ENCODE data around the gene TIMM50. TPM values are rescaled to one million over a fixed set of nuclear protein-coding genes. Genes with fewer than 3 reads are reported as not detected.

The TIMM50 gene
- total and polyA plus RNA-seq, 2 of the 13 experiments (the other 11 are each of a cell fraction or from before 2014, with no cell fraction given) = 91.1 to 92.5 TPM

DNA sequence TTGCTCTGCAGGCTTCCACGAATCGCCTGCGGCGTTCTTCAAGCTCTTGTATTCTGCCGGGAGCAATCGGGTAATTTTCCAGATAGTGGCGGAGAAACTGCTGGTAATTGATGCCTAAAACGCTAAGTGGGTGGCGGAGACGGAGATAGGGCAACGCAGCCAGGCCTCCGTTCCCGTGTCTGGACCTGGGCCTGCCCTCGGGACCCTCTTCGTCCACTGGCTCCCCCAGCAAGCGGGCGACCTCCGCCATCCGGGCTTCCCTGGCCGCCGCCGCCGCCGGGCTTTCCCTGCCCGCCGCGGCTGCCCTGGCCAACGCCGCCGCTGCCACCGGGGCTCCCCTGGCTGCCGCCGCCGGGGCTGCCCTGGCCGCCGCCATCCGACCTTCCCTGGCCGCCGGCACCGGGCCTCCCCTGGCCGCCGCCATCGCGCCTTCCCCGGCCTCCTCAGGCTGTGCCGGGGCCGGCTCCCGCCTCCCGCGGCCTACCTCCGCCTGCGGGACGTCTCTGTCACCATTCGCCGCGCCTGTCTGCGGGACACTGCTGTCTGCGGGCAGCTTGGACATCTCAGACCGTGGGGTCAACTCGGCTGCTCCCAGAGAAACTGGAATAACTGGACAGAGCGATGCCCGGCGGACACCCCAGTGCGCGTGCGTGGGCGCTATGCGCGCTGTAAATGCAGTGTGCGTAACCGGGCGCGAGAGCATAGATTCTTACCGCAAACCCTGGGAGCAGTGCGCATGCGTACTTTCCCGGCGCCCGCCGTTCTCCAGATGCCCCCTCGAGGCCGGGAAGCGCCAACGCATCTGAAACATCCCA, 59.1 kb downstream of the TIMM50 start, which contains the start of gene EID2 (continued):
- TF ChIP-seq, protein P1, sequence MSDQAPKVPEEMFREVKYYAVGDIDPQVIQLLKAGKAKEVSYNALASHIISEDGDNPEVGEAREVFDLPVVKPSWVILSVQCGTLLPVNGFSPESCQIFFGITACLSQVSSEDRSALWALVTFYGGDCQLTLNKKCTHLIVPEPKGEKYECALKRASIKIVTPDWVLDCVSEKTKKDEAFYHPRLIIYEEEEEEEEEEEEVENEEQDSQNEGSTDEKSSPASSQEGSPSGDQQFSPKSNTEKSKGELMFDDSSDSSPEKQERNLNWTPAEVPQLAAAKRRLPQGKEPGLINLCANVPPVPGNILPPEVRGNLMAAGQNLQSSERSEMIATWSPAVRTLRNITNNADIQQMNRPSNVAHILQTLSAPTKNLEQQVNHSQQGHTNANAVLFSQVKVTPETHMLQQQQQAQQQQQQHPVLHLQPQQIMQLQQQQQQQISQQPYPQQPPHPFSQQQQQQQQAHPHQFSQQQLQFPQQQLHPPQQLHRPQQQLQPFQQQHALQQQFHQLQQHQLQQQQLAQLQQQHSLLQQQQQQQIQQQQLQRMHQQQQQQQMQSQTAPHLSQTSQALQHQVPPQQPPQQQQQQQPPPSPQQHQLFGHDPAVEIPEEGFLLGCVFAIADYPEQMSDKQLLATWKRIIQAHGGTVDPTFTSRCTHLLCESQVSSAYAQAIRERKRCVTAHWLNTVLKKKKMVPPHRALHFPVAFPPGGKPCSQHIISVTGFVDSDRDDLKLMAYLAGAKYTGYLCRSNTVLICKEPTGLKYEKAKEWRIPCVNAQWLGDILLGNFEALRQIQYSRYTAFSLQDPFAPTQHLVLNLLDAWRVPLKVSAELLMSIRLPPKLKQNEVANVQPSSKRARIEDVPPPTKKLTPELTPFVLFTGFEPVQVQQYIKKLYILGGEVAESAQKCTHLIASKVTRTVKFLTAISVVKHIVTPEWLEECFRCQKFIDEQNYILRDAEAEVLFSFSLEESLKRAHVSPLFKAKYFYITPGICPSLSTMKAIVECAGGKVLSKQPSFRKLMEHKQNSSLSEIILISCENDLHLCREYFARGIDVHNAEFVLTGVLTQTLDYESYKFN (CRISPR knock-in tag; conservative IDR thresholded peaks at IDR 0.05) = peak; percentile 25; the same call in 1 of the 2 replicates
- TF ChIP-seq ZSCAN22 (CRISPR knock-in tag; IDR thresholded peaks at IDR 0.05) = peak; percentile 97
- TF ChIP-seq, protein P2, sequence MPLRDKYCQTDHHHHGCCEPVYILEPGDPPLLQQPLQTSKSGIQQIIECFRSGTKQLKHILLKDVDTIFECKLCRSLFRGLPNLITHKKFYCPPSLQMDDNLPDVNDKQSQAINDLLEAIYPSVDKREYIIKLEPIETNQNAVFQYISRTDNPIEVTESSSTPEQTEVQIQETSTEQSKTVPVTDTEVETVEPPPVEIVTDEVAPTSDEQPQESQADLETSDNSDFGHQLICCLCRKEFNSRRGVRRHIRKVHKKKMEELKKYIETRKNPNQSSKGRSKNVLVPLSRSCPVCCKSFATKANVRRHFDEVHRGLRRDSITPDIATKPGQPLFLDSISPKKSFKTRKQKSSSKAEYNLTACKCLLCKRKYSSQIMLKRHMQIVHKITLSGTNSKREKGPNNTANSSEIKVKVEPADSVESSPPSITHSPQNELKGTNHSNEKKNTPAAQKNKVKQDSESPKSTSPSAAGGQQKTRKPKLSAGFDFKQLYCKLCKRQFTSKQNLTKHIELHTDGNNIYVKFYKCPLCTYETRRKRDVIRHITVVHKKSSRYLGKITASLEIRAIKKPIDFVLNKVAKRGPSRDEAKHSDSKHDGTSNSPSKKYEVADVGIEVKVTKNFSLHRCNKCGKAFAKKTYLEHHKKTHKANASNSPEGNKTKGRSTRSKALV (CRISPR knock-in tag; IDR thresholded peaks at IDR 0.05) = peak; percentile 73
- TF ChIP-seq REPIN1 (CRISPR knock-in tag; IDR thresholded peaks at IDR 0.05; ENCODE audit: borderline replicate concordance, low read depth) = no peak; the same call in 1 of the 2 replicates
- 0 out of 2 replicates have a peak, but pooled peaks have one; percentile 43 for TF ChIP-seq ZNF772 (CRISPR knock-in tag; IDR thresholded peaks at IDR 0.05)
- no peak for TF ChIP-seq PHF5A (CRISPR knock-in tag; IDR thresholded peaks at IDR 0.05; ENCODE audit: low read depth, unreplicated experiment)
- TF ChIP-seq STAG1 (CRISPR knock-in tag; IDR thresholded peaks at IDR 0.05) = peak; percentile 69
- TF ChIP-seq GPN1 (CRISPR knock-in tag; IDR thresholded peaks at IDR 0.05; ENCODE audit: borderline replicate concordance) = no peak
- peak; percentile 37; the same call in 1 of the 2 replicates for TF ChIP-seq CHD2 (IDR thresholded peaks at IDR 0.05; ENCODE audit: low read depth, low read length)
- TF ChIP-seq, protein P3, sequence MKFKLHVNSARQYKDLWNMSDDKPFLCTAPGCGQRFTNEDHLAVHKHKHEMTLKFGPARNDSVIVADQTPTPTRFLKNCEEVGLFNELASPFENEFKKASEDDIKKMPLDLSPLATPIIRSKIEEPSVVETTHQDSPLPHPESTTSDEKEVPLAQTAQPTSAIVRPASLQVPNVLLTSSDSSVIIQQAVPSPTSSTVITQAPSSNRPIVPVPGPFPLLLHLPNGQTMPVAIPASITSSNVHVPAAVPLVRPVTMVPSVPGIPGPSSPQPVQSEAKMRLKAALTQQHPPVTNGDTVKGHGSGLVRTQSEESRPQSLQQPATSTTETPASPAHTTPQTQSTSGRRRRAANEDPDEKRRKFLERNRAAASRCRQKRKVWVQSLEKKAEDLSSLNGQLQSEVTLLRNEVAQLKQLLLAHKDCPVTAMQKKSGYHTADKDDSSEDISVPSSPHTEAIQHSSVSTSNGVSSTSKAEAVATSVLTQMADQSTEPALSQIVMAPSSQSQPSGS (CRISPR knock-in tag; IDR thresholded peaks at IDR 0.05) = peak; percentile 36; the same call in 1 of the 2 replicates
- TF ChIP-seq ZNF317 (CRISPR knock-in tag; IDR thresholded peaks at IDR 0.05) = no peak
- peak; percentile 56 for TF ChIP-seq MED1 (CRISPR knock-in tag; IDR thresholded peaks at IDR 0.05)
- no peak for TF ChIP-seq ZNF713 (CRISPR knock-in tag; IDR thresholded peaks at IDR 0.05)
- no peak for TF ChIP-seq PPARG (CRISPR knock-in tag; conservative IDR thresholded peaks at IDR 0.05)
- TF ChIP-seq NPAS2 (CRISPR knock-in tag; IDR thresholded peaks at IDR 0.05; ENCODE audit: borderline replicate concordance) = no peak
- TF ChIP-seq, protein P4, sequence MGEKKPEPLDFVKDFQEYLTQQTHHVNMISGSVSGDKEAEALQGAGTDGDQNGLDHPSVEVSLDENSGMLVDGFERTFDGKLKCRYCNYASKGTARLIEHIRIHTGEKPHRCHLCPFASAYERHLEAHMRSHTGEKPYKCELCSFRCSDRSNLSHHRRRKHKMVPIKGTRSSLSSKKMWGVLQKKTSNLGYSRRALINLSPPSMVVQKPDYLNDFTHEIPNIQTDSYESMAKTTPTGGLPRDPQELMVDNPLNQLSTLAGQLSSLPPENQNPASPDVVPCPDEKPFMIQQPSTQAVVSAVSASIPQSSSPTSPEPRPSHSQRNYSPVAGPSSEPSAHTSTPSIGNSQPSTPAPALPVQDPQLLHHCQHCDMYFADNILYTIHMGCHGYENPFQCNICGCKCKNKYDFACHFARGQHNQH (CRISPR knock-in tag; IDR thresholded peaks at IDR 0.05) = 0 out of 2 replicates have a peak, but pooled peaks have one; percentile 16
- TF ChIP-seq YEATS2 (CRISPR knock-in tag; IDR thresholded peaks at IDR 0.05; ENCODE audit: borderline replicate concordance) = peak; percentile 79; the same call in 1 of the 2 replicates
- TF ChIP-seq FOXA1 (IDR thresholded peaks at IDR 0.05) = no peak
- no peak for TF ChIP-seq FOXA1 (CRISPR knock-in tag; IDR thresholded peaks at IDR 0.05)
- TF ChIP-seq RARG (CRISPR knock-in tag; IDR thresholded peaks at IDR 0.05; ENCODE audit: low read depth) = no peak

Data from HepG2 (cell line).